GM10248 (cell line): Measurements from ENCODE around the gene DUSP10.

Source experiments
- CTCF ChIA-PET: fragments of 300-600 bp; sonication (Branson Sonifier 250); formaldehyde crosslinking; extraction: SDS; loops from one replicate; lab custom pipeline; 2021; ENCODE audit warnings: antibody characterized with exemption; lab: Yijun Ruan, JAX
- POLR2A ChIA-PET: fragments of 350-650 bp; sonication (Branson Sonifier 250); formaldehyde crosslinking; extraction: SDS; loops from one replicate; lab custom pipeline; 2020; ENCODE audit warnings: antibody characterized with exemption; lab: Yijun Ruan, JAX
- DNase-seq: peaks from one replicate; pipeline ENCODE4 v3.0.0; 2012; ENCODE audit errors: extremely low spot score
- CTCF ChIP-seq: IDR thresholded peaks from 2 replicates; pipeline ENCODE4 v1.5.1; 2012; ENCODE audit warnings: mild to moderate bottlenecking, low read depth; ENCODE audit errors: extremely low read depth, missing control alignments, control extremely low read depth

Gene DUSP10

DNA sequence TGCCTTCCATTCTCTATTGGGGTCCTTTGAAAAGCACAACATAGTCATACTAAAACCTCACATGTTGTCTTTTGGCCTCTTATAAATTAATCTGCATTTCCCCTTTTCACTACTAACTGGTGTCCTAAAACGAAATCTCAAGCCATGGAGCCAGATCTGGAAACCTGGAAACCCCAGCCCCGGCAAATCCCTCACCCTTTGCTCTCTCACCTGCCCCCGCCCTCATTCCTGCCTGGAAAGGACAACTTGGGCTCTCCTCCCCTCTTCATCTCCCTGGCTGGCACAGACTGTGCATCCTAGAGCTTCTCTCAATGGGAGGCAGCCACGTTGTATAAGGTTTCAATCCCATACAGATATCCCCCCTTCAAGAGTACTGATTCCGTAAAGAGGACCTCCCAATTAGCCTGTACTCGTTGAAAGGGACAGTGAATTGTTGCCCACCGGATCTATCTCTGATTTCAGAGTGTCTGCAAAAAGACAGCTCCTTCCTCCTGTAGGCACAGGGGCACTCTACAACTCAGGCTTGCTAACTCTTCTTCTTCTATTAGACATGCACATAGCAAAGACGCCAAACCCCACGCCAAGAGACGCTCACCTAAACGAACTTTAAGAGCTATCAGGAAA, 1.4 kb downstream of the DUSP10 start:
- CTCF ChIA-PET: interaction anchor here (0.9 to 2.8 kb wide), 10 partner anchors 7 to 305 kb away, joined by 3 to 17 read pairs (median 6); no protein-coding TSS in a partner anchor
- no peak for TF ChIP-seq CTCF
- no peak for DNase-seq
- POLR2A ChIA-PET: interaction anchor here (1.0 to 2.1 kb wide), 7 partner anchors 11 to 39 kb away, joined by 3 to 27 read pairs (median 5); no protein-coding TSS in a partner anchor

- ChIA-PET POLR2A (no interaction called here), CTCF (interaction anchor here (0.9 to 2.8 kb wide), 4 partner anchors 11 to 17 kb away, joined by 3 to 17 read pairs (median 6); no protein-coding TSS in a partner anchor)
- TF ChIP-seq CTCF: no peak
- DNase-seq: no peak
Observed at GRCh38 chr1:221739677-221740025, 2.2 kb downstream of the DUSP10 start.

- ChIA-PET POLR2A (interaction anchor here (1.2 to 1.3 kb wide), 2 partner anchors 9 to 25 kb away, joined by 4 read pairs; no protein-coding TSS in a partner anchor), CTCF (no interaction called here)
- no peak for DNase-seq
- TF ChIP-seq CTCF: no peak
Observed at GRCh38 chr1:221739018-221739676, 2.7 kb downstream of the DUSP10 start.

- POLR2A ChIA-PET: no interaction called here
- no peak for TF ChIP-seq CTCF
- CTCF ChIA-PET: interaction anchor here (1.3 kb wide), 1 partner anchor 9 kb away, joined by 4 read pairs; no protein-coding TSS in a partner anchor
- DNase-seq: no peak
Observed at GRCh38 chr1:221736714-221737113, 5.2 kb downstream of the DUSP10 start.

GRCh38 chr1:221735999-221736398, 5.9 kb downstream of the DUSP10 start:
- CTCF ChIA-PET: interaction anchor here (1.1 kb wide), 1 partner anchor 18 kb away, joined by 4 read pairs; no protein-coding TSS in a partner anchor
- no peak for TF ChIP-seq CTCF
- POLR2A ChIA-PET: no interaction called here
- DNase-seq: no peak

GRCh38 chr1:221734187-221734586, 7.7 kb downstream of the DUSP10 start:
- CTCF ChIA-PET: interaction anchor here (1.1 to 2.8 kb wide), 7 partner anchors 7 to 26 kb away, joined by 3 to 16 read pairs (median 6); partner anchors contain the start of gene DUSP10
- TF ChIP-seq CTCF: no peak
- POLR2A ChIA-PET: interaction anchor here (0.8 to 1.4 kb wide), 2 partner anchors 9 to 45 kb away, joined by 3 read pairs; no protein-coding TSS in a partner anchor
- DNase-seq: no peak
